Adrenal gland (tissue), 12 donors: ENCODE measurements around the gene BRCA2. TPM values are rescaled to one million over a fixed set of nuclear protein-coding genes. Genes with fewer than 3 reads are reported as not detected.
A peak's percentile ranks its signal among the peaks of the same experiment; 100 is the strongest.

Source experiments
- DNase-seq, 7 donors: peaks; one replicate each; pipeline ENCODE4 v3.0.0-alpha.2; 2019 to 2020
- H3K27ac ChIP-seq, 5 donors: fragments of 200-600 bp; sonication (generic) in 4 of 5; 1 replicate in 3 of 5; 2 replicates in 2 of 5; pipeline versions ENCODE4 v1.5.1 to v1.8.0; 2016 to 2020; ENCODE audit warnings: mild to moderate bottlenecking in 1 of 5
- H3K27me3 ChIP-seq: fragments of 200-600 bp; 2 replicates; pipeline ENCODE4 v1.8.0; 2021
- H3K36me3 ChIP-seq, 2 donors: fragments of 200-600 bp; replicated peaks in 1 of 2; 1 replicate in 1 of 2; 2 replicates in 1 of 2; pipeline versions ENCODE4 v1.5.1 to v1.8.0; 2018 to 2022
- H3K4me1 ChIP-seq, 2 donors: fragments of 200-600 bp; replicated peaks in 1 of 2; 1 replicate in 1 of 2; 2 replicates in 1 of 2; pipeline versions ENCODE4 v1.5.1 to v1.8.0; 2018 to 2021
- H3K4me3 ChIP-seq, 4 donors: fragments of 200-600 bp; sonication (generic) in 3 of 4; one replicate each; pipeline ENCODE4 v1.5.1; 2016 to 2018
- H3K9me3 ChIP-seq, 3 donors: fragments of 200-600 bp; sonication (generic) in 1 of 3; replicated peaks in 1 of 3; 1 replicate in 2 of 3; 2 replicates in 1 of 3; pipeline versions ENCODE4 v1.5.1 to v1.8.0; 2016 to 2021
- POLR2A ChIP-seq, 2 donors: fragments of 450-650 bp; IDR thresholded peaks; one replicate each; pipeline ENCODE4 v1.6.1; 2017; ENCODE audit warnings: antibody characterized with exemption in 2 of 2, mild to moderate bottlenecking in 2 of 2, moderate library complexity in 1 of 2
- WGBS, 4 donors: extraction: QIAGEN DNeasy Blood & Tissue Kit in 2 of 4; methylation state at CpG; one replicate each; pipeline versions ENCODE4 v1.1.5 to v1.1.7; 2013 to 2017; 5-methylcytosine and 5-hydroxymethylcytosine counted together
- intact Hi-C, 2 donors: fragments of 100-400 bp; cut with DNase I; formaldehyde crosslinking; loops; one replicate each; pipeline versions ENCODE4 v1.14.1 to v1.15.0; 2022 to 2023
- polyA plus RNA-seq, 3 donors: library from polyadenylated mRNA; stranded (reverse); fragments of 200-250 nt in 2 of 3; fragments of 350-450 nt in 1 of 3; fragmentation: Illumina TruSeq in 1 of 3; extraction: RNeasy Lipid Tissue Mini Kit (QIAGEN cat#74804) in 1 of 3; gene quantifications; one replicate each; pipeline ENCODE4 v1.2.3, GENCODE V29; 2013 to 2014
- total RNA-seq, 9 donors: library from RNA; depleted of rRNA in 4 of 9; stranded (reverse); fragments of >200 nt in 4 of 9; fragments of 120-200 nt in 1 of 9; fragmentation: NEBNext Ultra II Directional in 1 of 9; extraction: Animal tissue kit (Norgen Biotek cat#: 25700) in 1 of 9; gene quantifications; one replicate each; pipeline versions ENCODE4 v1.1.0 to v1.2.4, GENCODE V29; 2013 to 2023
- TF ChIP-seq, protein P1 (sequence below), 6 experiments: fragments of 450-650 bp in 4 of 6; fragments of 200-600 bp in 2 of 6; sonication (generic) in 1 of 6; IDR thresholded peaks; 1 replicate in 5 of 6; 2 replicates in 1 of 6; pipeline versions ENCODE4 v1.5.1 to v1.8.0; 2016 to 2021; ENCODE audit warnings: antibody characterized with exemption in 6 of 6, mild to moderate bottlenecking in 2 of 6, moderate library complexity in 1 of 6
- donor health status: healthy with polysubstance abuse.
- donor health status: Bipolar disorder and iron deficiency.
- donor health status: DM: yes; HTN: yes; CAD: no.
- donor health status: DM: no; HTN: no; CAD: no.
- donor health status: DM: no; HTN: no; CAD: no.
- donor health status: DM: yes; HTN: yes; CAD: no.

Gene BRCA2
- total and polyA plus RNA-seq, 12 donors, result 0.07 to 4.5 (median 1.2) TPM

GRCh38 chr13:32413284-32413683 lies 98.0 kb downstream of the BRCA2 start:
- no peak for DNase-seq
- Histone ChIP-seq H3K4me3 (no peak overlapping the region), H3K9me3 (no peaks in the 10 kb centered on the region), H3K27me3 (no peaks in the 10 kb centered on the region), H3K4me1 (no peaks in the 10 kb centered on the region), H3K36me3 (no peaks in the 10 kb centered on the region), H3K27ac (no peak overlapping the region)
- 97 to 99% (median 98%) methylated on average over 3 of the region's 3 CpGs for WGBS, 4 donors
- intact Hi-C loops, result no loop called here
- TF ChIP-seq, protein P1, sequence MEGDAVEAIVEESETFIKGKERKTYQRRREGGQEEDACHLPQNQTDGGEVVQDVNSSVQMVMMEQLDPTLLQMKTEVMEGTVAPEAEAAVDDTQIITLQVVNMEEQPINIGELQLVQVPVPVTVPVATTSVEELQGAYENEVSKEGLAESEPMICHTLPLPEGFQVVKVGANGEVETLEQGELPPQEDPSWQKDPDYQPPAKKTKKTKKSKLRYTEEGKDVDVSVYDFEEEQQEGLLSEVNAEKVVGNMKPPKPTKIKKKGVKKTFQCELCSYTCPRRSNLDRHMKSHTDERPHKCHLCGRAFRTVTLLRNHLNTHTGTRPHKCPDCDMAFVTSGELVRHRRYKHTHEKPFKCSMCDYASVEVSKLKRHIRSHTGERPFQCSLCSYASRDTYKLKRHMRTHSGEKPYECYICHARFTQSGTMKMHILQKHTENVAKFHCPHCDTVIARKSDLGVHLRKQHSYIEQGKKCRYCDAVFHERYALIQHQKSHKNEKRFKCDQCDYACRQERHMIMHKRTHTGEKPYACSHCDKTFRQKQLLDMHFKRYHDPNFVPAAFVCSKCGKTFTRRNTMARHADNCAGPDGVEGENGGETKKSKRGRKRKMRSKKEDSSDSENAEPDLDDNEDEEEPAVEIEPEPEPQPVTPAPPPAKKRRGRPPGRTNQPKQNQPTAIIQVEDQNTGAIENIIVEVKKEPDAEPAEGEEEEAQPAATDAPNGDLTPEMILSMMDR (IDR thresholded peaks at IDR 0.05), result no peak
- TF ChIP-seq POLR2A (IDR thresholded peaks at IDR 0.05), result no peak

GRCh38 chr13:32414580-32414979 lies 99.3 kb downstream of the BRCA2 start:
- intact Hi-C loops, result no loop called here
- DNase-seq, result no peak
- Histone ChIP-seq H3K4me3 (no peak overlapping the region), H3K4me1 (no peaks in the 10 kb centered on the region), H3K27ac (no peak overlapping the region), H3K9me3 (no peaks in the 10 kb centered on the region), H3K27me3 (no peaks in the 10 kb centered on the region), H3K36me3 (no peaks in the 10 kb centered on the region)
- WGBS, 4 donors, result 81 to 85% (median 84%) methylated on average over 2 of the region's 2 CpGs
- TF ChIP-seq, protein P1 (IDR thresholded peaks at IDR 0.05), result no peak
- no peak for TF ChIP-seq POLR2A (IDR thresholded peaks at IDR 0.05)

GRCh38 chr13:32415019-32415418 lies 99.7 kb downstream of the BRCA2 start:
- Histone ChIP-seq H3K36me3 (no peaks in the 10 kb centered on the region), H3K9me3 (no peaks in the 10 kb centered on the region), H3K27me3 (no peaks in the 10 kb centered on the region), H3K4me1 (no peaks in the 10 kb centered on the region), H3K4me3 (no peak overlapping the region), H3K27ac (no peak overlapping the region)
- intact Hi-C loops, result no loop called here
- TF ChIP-seq, protein P1 (IDR thresholded peaks at IDR 0.05), result peak in 5 of 6 experiments; percentile 11 to 25 (median 18)
- TF ChIP-seq POLR2A (IDR thresholded peaks at IDR 0.05), result no peak
- DNase-seq, result no peak

- Histone ChIP-seq H3K27ac (no peak overlapping the region), H3K4me3 (no peak overlapping the region), H3K9me3 (no peaks in the 10 kb centered on the region), H3K36me3 (no peaks in the 10 kb centered on the region), H3K27me3 (no peaks in the 10 kb centered on the region), H3K4me1 (no peaks in the 10 kb centered on the region)
- no peak for TF ChIP-seq POLR2A (IDR thresholded peaks at IDR 0.05)
- TF ChIP-seq, protein P1 (IDR thresholded peaks at IDR 0.05), result no peak
- DNase-seq, result no peak
- 94 to 98% (median 96%) methylated on average over 1 of the region's 1 CpG for WGBS, 4 donors
- intact Hi-C loops, result no loop called here
Observed at GRCh38 chr13:32417995-32418394, 102.7 kb downstream of the BRCA2 start.
